EL (cell line): Measurements from ENCODE around the gene SEMG2.

Source experiments
- DNase-seq: peaks from one replicate; pipeline ENCODE4 v3.0.0-alpha.2; 2016

Gene SEMG2

DNA sequence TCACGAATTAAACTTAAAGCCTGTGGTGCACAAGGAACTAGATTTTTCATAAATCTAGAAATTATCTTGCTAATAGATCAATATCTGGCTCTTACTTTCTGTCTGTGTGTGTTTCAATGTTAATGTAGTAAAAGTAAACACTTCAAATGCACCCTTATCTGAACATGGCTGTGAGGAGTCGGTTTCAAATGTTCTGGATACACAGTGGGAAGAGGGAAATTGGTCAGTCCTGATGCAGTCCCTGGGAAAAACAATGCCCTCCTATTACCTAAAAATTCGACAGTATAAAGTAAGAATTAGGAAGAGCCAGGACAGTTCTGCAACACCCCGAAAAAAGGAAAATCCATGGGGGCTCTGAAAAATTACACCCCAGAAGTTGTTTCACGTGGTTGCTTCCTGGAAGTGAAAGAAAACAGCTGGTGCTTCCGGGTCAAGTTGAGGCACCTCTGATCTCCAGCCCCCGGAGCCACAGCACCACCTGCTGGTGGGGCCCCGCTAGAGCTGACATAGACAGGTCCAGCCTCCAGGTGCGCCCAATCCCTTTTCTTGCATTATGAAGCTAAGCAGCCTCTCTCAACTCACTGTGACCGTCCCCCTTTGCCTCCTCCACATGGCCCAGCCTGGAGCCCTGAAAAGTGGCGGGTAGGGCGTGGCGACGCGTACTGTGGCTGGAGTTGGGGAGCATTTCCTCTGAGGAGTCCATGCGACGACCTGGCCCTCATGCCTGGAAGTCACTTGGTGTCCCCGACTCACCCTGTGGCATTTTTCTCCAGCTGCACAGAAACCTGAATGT is 8.3 kb downstream of the SEMG2 start:
- DNase-seq: peak; percentile 34

GRCh38 chr20:45230631-45231030 is 9.5 kb downstream of the SEMG2 start:
- no peak for DNase-seq

GRCh38 chr20:45235995-45236394 is 14.8 kb downstream of the SEMG2 start:
- DNase-seq: no peak

DNA sequence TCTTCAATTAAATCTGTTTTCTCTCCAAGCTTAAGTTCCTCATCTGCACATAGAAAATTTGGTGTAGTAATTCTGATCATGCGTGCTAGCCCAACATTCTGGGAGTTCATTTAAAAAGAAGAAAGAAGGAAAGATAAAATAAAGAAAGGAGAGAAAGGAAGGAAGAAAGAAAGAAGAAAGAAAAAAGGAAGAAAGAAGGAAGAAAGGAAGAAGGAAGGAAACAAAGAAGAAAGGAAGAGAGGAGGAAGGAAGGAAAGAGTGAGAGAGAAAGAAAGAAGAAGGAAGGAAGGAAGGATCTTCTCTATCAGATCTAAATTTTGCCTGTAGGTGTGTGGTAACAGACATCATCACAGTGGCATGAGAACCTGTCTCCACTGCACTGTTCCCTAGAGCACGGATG is 17.0 kb downstream of the SEMG2 start:
- DNase-seq: no peak

DNA sequence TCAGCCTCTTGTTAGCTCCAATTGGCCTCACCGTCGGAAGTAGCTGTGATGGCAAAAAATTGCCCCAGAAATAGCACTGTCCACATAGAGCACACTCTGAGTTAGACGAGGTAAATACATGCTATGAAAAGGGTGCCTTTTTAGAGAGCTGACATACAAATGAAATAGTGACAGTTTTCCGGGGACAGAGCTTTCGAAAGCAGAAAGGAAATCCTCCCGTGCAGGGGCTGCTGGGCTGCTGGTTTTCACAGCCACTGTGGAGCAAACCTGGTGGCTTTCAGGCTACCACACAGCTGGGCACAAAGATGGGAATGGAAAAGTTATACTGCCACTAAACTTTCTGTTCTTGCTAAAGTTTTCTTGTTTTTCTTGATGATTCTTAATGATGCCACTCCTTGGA is 24.9 kb downstream of the SEMG2 start:
- no peak for DNase-seq

GRCh38 chr20:45247865-45248264 is 26.7 kb downstream of the SEMG2 start:
- no peak for DNase-seq

DNA sequence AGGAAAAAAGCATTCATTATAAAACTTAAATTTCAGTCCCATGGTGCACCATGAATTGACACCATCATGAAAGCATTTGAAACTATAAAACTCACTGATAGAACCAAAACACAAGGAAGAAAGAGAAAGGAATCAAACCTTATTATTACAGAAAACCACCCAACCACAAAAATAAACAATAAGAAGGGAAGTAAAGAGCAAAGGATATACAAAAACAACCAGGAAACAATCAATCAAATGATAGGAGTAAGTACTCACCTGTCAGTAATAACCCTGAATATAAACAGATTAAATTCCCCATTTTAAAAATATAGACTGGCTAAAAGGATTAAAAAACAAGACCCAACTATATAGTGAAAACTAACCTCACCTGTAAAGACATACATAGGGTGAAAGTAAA is 27.4 kb downstream of the SEMG2 start:
- DNase-seq: no peak

DNA sequence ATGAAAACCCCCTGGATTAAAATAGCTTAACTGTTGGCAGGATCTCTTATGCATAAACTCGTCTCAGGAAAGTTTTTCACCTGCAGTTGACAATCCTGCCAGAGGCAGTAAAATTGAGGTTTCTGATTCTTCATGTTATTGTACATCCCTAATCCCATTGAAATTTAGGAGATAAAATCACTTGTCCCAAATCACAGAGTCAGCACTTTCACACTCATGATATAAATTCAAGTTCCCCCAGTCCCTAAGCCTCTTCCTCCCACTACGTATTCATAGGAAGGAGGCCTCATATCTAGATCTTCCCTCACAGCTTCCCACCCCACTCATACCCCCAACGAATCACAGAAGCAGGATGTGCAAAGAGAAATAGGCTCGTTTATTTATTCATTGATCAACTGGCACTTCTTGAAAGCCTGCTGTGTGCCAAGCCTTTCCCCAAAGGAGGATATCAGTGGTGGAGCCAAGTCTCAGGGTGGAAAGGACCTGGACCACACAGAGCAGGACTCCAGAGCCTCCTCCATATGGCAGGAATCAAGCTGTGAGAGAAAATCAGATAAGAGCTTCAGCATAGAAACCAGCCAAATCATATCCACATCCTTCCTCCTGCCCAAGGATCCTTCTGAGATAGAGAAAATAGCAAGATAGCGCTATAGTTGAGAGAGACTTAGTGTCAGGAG is 30.8 kb downstream of the SEMG2 start:
- DNase-seq: no peak

DNA sequence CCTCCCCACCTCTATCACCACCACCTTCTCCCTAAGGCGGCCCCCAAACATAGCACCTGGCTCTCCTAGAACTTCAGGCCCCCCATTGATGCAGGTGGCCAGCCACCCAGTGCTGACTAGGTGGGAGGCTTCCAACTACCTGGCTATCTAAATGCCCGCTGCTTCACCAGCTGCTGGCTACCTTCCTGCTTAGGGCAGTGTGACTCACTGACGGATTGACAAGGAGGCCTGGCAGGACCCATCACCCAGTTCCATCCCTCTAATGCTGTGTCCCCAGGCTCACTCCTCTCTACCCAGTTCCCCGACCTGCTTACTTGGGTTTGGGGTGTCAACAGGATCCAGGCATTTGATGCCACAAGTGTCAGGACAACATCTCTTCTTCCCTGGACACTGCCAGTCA is 32.1 kb downstream of the SEMG2 start:
- DNase-seq: no peak

- DNase-seq: no peak
These were observed 33.5 kb downstream of the SEMG2 start, which contains the start of gene SLPI for GRCh38 chr20:45254383-45255262. Gene SLPI (minus strand): TSS chr20:45254564. CDS start chr20:45254543, 21 bp downstream.

DNA sequence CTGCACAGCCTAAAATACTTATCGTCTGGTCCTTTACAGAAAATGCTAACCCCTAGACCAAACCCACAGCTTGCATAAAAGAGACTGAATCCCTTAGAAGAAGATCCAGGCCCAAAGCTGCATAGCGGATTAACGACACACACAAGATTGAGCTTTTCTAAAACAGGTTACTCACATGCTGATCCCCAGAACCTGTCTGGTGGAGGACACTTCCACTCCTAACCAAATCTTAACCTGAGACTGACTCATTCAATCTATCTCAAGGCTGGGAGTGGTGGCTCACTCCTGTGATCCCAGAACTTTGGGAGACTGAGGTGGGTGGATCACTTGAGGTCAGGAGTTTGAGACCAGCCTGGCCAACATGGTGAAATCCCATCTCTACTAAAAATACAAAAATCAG is 36.0 kb downstream of the SEMG2 start:
- no peak for DNase-seq

DNA sequence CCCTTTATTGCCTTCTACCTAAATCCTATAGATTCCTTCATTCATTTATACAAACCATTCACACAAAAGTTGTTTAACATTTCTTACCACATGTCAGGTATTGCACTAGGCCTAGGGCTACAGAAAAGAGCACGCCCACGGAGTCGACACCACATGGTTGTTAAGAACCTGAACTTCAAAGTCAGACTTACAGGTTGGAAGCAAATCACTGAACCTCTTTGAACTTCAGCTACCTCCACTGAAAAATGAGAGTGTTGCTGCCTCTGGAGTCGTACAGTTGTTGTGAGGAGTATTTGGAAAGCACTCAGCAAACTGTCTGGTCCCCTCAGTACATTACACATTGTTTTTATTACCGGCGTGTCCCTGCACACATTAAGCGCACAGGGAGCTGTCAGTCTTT is 36.5 kb downstream of the SEMG2 start:
- DNase-seq: no peak

DNA sequence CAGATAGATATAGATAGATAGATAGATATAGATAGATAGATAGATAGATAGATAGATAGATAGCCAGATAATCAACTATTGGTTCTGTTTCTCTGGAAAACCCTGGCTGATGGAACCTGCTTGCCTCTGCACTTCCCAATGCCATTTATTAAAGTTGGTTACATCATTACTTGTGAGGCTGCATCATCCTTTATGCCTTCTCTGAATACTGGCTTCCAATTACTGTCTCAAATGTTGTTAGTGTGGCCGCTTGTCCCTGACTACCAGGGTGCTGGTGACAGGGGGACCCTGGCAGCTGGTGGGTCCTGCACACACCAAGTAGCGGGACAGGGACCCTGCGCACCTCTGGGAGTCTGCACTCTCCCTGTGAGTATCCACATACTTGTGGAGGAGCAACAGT is 37.1 kb downstream of the SEMG2 start:
- DNase-seq: no peak

DNA sequence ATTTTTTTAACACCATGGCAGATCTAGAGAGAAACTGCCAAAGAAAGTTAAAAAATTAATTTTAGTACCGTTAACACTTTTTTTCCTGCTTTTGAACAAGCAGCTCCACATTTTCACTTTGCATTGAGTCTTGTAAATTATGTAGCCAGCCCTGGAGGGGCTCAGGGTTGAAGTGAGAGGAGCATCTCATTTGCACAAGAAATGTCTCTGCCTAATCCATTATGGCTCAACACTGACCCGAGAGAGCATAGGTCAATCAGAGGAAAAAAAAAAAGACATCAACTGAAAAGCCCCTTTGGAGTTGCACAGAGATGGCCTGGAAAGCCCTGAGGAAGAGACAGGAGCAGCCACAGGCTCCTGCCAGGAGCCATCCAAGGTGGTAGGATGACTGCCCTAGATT is 37.5 kb downstream of the SEMG2 start:
- no peak for DNase-seq

DNA sequence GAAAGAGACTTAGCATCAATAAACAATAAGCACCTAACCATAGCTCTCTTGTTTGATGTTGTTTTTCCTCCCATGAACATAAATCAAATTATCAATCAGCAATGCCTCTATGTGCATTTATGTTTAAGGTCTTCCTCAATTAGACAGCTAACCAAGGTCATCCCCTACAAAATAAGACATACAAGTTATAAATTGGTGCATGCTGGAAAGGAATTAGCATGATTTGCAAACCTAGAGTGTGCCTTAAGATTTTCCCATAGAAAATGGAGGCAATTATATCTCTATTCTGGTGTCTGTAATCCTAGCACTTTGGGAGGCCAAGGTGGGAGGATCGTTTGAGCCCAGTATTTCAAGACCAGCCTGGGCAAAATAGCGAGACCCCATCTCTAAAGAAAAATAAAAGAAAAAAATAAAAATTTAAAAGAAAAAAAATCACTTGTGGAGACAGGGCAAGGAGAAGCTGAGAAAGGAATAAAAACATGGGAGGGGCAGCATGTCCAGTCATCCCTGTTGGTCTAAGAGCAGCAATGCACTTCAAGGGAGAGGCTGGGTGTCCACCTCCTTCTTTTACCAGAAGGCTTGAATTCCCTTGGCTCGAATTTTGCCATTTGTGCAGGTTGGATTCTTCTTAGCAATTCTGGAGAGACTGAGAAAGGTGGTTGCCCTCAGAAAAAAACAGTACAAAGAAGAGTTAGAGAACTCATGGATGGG is 42.5 kb downstream of the SEMG2 start:
- no peak for DNase-seq

DNA sequence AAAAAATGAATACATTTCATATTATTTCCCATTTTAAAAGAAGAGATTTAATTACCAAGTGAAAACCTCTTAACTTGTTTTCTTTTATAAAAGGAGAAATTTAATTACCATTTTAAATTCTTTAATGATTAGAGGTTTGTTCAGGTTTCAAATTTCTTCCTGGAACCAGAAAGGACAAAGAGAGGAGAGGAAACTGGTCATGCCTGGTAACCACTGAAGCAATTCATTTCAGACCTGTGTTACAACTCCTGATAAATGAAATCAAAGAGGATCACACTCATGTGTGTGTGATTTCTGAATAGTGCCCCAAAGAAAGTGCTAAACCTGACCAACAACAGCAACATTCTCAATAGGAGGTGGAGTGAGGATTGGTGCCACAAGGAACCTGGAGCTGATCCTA is 45.8 kb downstream of the SEMG2 start:
- DNase-seq: no peak

- DNase-seq: no peak
These were observed 47.4 kb downstream of the SEMG2 start for GRCh38 chr20:45268531-45268930.

- no peak for DNase-seq
These were observed 47.9 kb downstream of the SEMG2 start for GRCh38 chr20:45269056-45269455.

GRCh38 chr20:45269754-45270270 is 48.6 kb downstream of the SEMG2 start:
- no peak for DNase-seq
